Uterus (tissue), 4 donors: ENCODE measurements around the gene DCTN5. TPM values are rescaled to one million over a fixed set of nuclear protein-coding genes. Genes with fewer than 3 reads are reported as not detected.

ENCODE experiments used
- DNase-seq, 2 donors: peaks; one replicate each; pipeline ENCODE4 v3.0.0-alpha.2; 2019 to 2020
- H3K27ac ChIP-seq, 2 donors: fragments of 200-600 bp; sonication (generic); 1 replicate in 1 of 2; 2 replicates in 1 of 2; pipeline ENCODE4 v1.5.1; 2016 to 2018
- H3K27me3 ChIP-seq, 2 donors: fragments of 200-600 bp; sonication (generic); one replicate each; pipeline ENCODE4 v1.5.1; 2018 to 2019; ENCODE audit warnings: control low read depth in 1 of 2
- H3K36me3 ChIP-seq, 2 donors: fragments of 200-600 bp; sonication (generic); one replicate each; pipeline ENCODE4 v1.5.1; 2019; ENCODE audit warnings: control low read depth in 1 of 2
- H3K4me1 ChIP-seq, 2 donors: fragments of 200-600 bp; sonication (generic); one replicate each; pipeline ENCODE4 v1.5.1; 2018 to 2019; ENCODE audit warnings: control low read depth in 1 of 2
- H3K4me3 ChIP-seq, 2 donors: fragments of 200-600 bp; sonication (generic); 1 replicate in 1 of 2; 2 replicates in 1 of 2; pipeline ENCODE4 v1.5.1; 2018 to 2019; ENCODE audit warnings: mild to moderate bottlenecking in 1 of 2
- H3K9me3 ChIP-seq, 2 donors: fragments of 200-600 bp; sonication (generic); one replicate each; pipeline ENCODE4 v1.5.1; 2019; ENCODE audit warnings: control low read depth in 1 of 2
- CTCF ChIP-seq, 4 experiments: fragments of 200-600 bp in 2 of 4; fragments of 450-650 bp in 2 of 4; sonication (generic) in 2 of 4; IDR thresholded peaks; one replicate each; pipeline ENCODE4 v1.5.1; 2016 to 2019; ENCODE audit warnings: antibody characterized with exemption in 4 of 4, mild to moderate bottlenecking in 2 of 4, moderate library complexity in 1 of 4
- POLR2A ChIP-seq, 2 donors: fragments of 450-650 bp; IDR thresholded peaks; one replicate each; pipeline ENCODE4 v1.6.1; 2016; ENCODE audit warnings: antibody characterized with exemption in 2 of 2, mild to moderate bottlenecking in 1 of 2, moderate library complexity in 1 of 2
- intact Hi-C: fragments of 100-400 bp; cut with DNase I; formaldehyde crosslinking; loops from one replicate; pipeline ENCODE4 v1.15.1; 2023; ENCODE audit warnings: low total_unique reads
- total RNA-seq, 4 donors: library from RNA; depleted of rRNA in 3 of 4; stranded (reverse); fragments of >200 nt in 3 of 4; gene quantifications; one replicate each; pipeline versions ENCODE4 v1.1.0 to v1.2.4, GENCODE V29; 2014 to 2023
- donor health status: DM: yes; HTN: yes; CAD: no.

The DCTN5 gene
- total RNA-seq, 4 donors from 2014 or later: 5.6 to 67.2 (median 27.9) TPM

- no peak for DNase-seq
- no peaks in the 10 kb centered on the region for H3K36me3 ChIP-seq
- no peak overlapping the region for H3K4me3 ChIP-seq
- no peak for TF ChIP-seq POLR2A (IDR thresholded peaks at IDR 0.05)
- TF ChIP-seq CTCF (IDR thresholded peaks at IDR 0.05): no peak
- H3K27ac ChIP-seq: no peak overlapping the region
- H3K27me3 ChIP-seq: no peaks in the 10 kb centered on the region
- H3K9me3 ChIP-seq: no peaks in the 10 kb centered on the region
- no peaks in the 10 kb centered on the region for H3K4me1 ChIP-seq
- intact Hi-C loops: no loop called here
Observed at GRCh38 chr16:23694644-23695373, 53.5 kb downstream of the DCTN5 start.

GRCh38 chr16:23695756-23696155, 54.5 kb downstream of the DCTN5 start:
- no peaks in the 10 kb centered on the region for H3K36me3 ChIP-seq

GRCh38 chr16:23699100-23699499, 57.8 kb downstream of the DCTN5 start:
- Histone ChIP-seq H3K36me3 (no peaks in the 10 kb centered on the region), H3K9me3 (no peaks in the 10 kb centered on the region), H3K4me1 (no peaks in the 10 kb centered on the region), H3K27ac (no peak overlapping the region), H3K4me3 (no peak overlapping the region), H3K27me3 (no peaks in the 10 kb centered on the region)
- intact Hi-C loops: no loop called here
- DNase-seq: no peak
- TF ChIP-seq CTCF (IDR thresholded peaks at IDR 0.05): no peak
- TF ChIP-seq POLR2A (IDR thresholded peaks at IDR 0.05): no peak

More at GRCh38 chr16:23695756-23696155, 54.5 kb downstream of the DCTN5 start:
- no peak for DNase-seq
- TF ChIP-seq POLR2A (IDR thresholded peaks at IDR 0.05) (no peak), CTCF (IDR thresholded peaks at IDR 0.05) (no peak)
- Histone ChIP-seq H3K9me3 (no peaks in the 10 kb centered on the region), H3K4me1 (no peaks in the 10 kb centered on the region), H3K4me3 (no peak overlapping the region), H3K27me3 (no peaks in the 10 kb centered on the region), H3K27ac (no peak overlapping the region)
- intact Hi-C loops: no loop called here

- H3K27me3 ChIP-seq: no peaks in the 10 kb centered on the region
- intact Hi-C loops: no loop called here
- H3K4me3 ChIP-seq: no peak overlapping the region
- no peak for TF ChIP-seq CTCF (IDR thresholded peaks at IDR 0.05)
- no peak for TF ChIP-seq POLR2A (IDR thresholded peaks at IDR 0.05)
- DNase-seq: no peak
- no peaks in the 10 kb centered on the region for H3K9me3 ChIP-seq
- no peaks in the 10 kb centered on the region for H3K4me1 ChIP-seq
- no peak overlapping the region for H3K27ac ChIP-seq
- no peaks in the 10 kb centered on the region for H3K36me3 ChIP-seq
Observed at GRCh38 chr16:23700093-23700492, 58.8 kb downstream of the DCTN5 start.

GRCh38 chr16:23700509-23700908, 59.2 kb downstream of the DCTN5 start:
- TF ChIP-seq POLR2A (IDR thresholded peaks at IDR 0.05) (no peak), CTCF (IDR thresholded peaks at IDR 0.05) (no peak)
- H3K27ac ChIP-seq: no peak overlapping the region
- H3K4me3 ChIP-seq: no peak overlapping the region
- H3K36me3 ChIP-seq: no peaks in the 10 kb centered on the region
- H3K4me1 ChIP-seq: no peaks in the 10 kb centered on the region
- H3K9me3 ChIP-seq: no peaks in the 10 kb centered on the region
- intact Hi-C loops: no loop called here
- no peak for DNase-seq
- no peaks in the 10 kb centered on the region for H3K27me3 ChIP-seq
